Activated naive CD8-positive, alpha-beta T cell treated with anti-CD3 and anti-CD28 coated beads for 36 hours (primary cell): ENCODE results near the gene HOXD4. TPM values are rescaled to one million over a fixed set of nuclear protein-coding genes. Genes with fewer than 3 reads are reported as not detected.
A peak's percentile ranks its signal among the peaks of the same experiment; 100 is the strongest.

ENCODE experiments used
- DNase-seq: peaks from one replicate; pipeline ENCODE4 v3.0.0; 2021
- H3K27ac Mint-ChIP-seq: one replicate; pipeline ENCODE4 v1.8.0; 2022; ENCODE audit warnings: mild to moderate bottlenecking, moderate library complexity, mixed read lengths
- H3K27me3 Mint-ChIP-seq: one replicate; pipeline ENCODE4 v1.8.0; 2022; ENCODE audit warnings: mild to moderate bottlenecking, mixed read lengths
- H3K36me3 Mint-ChIP-seq: one replicate; pipeline ENCODE4 v1.8.0; 2021; ENCODE audit warnings: mild to moderate bottlenecking, mixed read lengths
- H3K4me1 Mint-ChIP-seq: one replicate; pipeline ENCODE4 v1.8.0; 2021; ENCODE audit warnings: mixed read lengths
- H3K4me3 Mint-ChIP-seq: one replicate; pipeline ENCODE4 v1.8.0; 2022; ENCODE audit warnings: mild to moderate bottlenecking, moderate library complexity, mixed read lengths
- H3K9me3 Mint-ChIP-seq: one replicate; pipeline ENCODE4 v1.8.0; 2022; ENCODE audit warnings: mixed read lengths
- total RNA-seq, 2 experiments: library from RNA; stranded (reverse); gene quantifications; one replicate each; pipeline ENCODE4 v1.2.3, GENCODE V29; 2021

HOXD4 gene
- total RNA-seq, 2 experiments from 2014 or later, result not detected

DNA sequence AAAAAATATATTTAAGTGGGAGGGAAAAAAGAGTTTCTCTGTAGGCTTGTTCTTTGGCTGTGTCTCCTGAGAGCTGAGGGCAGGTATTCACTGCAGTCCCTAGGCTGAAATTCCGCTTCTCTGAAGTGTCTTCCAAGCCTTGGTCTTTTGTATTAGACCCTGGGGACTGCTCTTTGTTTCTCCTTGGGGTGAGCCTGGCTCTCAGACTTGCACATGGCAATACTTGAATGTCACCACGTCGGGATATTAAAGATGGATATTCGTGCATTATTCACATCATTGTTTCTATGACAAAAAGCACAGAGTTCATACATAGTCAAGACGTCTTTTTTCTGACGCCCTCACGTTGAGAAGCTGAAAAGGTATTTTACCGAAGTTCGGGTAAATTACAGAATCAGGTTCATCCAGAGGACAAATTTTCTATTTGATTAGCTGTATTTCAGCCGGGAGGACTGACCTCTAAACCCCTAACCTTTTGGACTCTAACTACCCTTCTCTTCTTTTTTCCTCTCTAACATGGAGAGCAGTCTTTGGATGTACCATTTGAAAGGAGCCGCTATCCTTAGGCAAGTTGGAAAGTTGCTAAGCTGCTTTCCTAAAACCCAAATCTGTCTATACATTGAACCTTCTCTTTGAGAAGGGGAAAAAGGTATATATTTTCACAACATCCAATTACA, 3.4 kb downstream of the HOXD4 start:
- Mint-ChIP-seq H3K27me3 (peaks cover 94% of the 10 kb centered on the region), H3K27ac (no peak overlapping the region), H3K4me1 (peaks cover 13% of the 10 kb centered on the region), H3K9me3 (no peaks in the 10 kb centered on the region), H3K4me3 (no peak overlapping the region), H3K36me3 (no peaks in the 10 kb centered on the region)
- DNase-seq, result no peak

DNA sequence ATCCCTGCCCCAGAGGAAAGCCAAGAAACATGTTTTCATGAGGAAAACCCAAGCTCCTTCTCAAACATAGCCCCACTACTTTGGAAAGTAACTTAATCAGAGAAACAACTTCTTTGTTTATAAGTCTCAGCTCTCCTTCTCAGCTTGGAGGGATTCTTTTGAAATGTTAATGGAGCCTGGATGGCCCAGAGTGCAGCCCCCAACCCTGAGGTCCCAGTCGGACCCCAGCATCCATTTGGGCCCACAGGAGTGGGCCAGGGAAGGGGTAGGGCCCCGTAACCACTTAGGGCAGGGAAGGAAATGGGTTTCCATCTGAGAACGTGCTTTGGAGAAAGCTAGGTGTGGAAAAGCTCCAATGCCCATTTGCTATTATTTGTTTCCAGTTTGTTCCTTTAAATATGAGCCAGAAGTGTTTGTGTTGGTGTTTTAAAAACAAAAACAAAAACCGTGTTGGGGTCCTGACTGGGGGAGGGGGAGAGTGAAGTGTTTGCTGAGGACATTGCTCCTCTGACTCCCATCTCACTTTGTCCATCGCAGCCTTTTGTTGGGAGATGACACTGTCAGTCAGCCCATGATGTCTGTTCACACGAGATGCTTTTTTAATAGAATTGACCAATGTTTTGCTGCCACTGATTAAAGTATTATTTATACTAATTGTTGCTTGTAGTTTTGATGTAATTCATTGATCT, 4.2 kb downstream of the HOXD4 start:
- no peaks in the 10 kb centered on the region for H3K36me3 Mint-ChIP-seq
- peaks cover 93% of the 10 kb centered on the region for H3K27me3 Mint-ChIP-seq
- DNase-seq, result no peak
- H3K27ac Mint-ChIP-seq, result no peak overlapping the region
- no peak overlapping the region for H3K4me3 Mint-ChIP-seq
- H3K4me1 Mint-ChIP-seq, result peaks cover 13% of the 10 kb centered on the region
- no peaks in the 10 kb centered on the region for H3K9me3 Mint-ChIP-seq

DNA sequence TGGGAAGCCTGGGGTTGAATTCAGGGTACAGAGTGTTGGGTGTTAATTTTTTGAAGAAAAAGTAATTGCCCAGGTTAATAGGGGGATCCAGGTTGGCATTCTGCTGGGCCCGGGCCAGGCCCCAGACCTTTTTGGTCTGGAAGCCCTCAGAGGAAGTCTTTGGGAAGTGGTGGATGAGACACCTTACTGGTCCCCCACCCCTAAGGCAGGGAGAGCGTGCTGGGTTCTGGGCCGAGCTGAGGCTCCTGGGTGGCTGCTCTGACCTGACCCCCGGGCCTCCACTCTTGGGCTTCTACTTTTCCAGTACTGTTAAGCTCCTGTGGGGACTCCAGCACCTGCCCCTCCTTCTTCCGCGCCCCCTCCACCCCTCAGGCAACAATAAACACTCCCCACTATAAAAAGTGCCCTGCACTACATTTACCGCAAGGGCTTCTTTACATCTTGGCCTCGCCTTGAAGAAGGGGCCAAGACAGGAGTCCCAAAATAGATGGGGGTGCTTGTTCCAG, 5.0 kb downstream of the HOXD4 start:
- Mint-ChIP-seq H3K27me3 (peaks cover 93% of the 10 kb centered on the region), H3K9me3 (no peaks in the 10 kb centered on the region), H3K27ac (no peak overlapping the region), H3K4me1 (peaks cover 17% of the 10 kb centered on the region), H3K36me3 (no peaks in the 10 kb centered on the region), H3K4me3 (no peak overlapping the region)
- no peak for DNase-seq

DNA sequence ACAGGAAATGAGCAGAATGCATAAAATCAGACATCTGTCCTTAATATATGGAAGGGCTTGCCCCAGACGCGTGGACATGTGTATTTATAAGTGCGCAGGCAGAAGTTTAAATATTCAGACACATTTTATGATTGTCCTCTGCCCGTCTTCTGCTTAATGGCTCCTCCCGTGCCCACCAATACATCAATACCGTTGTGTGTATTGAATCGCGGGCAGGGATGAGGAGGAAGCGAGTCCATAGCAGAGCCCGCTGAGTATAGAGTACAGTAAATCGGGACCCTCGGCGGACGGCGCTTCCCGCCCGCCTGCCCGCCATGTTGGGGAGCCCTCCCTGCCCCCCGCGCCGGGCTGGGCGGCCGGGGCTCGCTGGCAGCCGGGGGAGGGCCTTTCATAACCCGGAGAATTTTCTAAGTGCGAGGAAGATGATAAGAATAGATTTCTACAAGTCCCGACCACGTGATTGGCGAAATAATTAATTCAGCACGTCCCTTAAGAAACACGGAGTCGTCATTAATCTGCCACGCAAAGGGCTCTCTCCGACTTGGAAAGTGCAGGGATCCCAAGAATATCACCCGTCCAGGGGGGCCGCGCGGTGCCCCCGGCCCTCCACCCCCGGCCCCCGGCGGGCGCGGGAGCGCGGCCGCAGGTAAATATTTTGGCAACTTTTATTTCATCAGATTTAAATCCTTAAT, 5.6 kb downstream of the HOXD4 start, which contains the start of gene HOXD3:
Gene HOXD3, plus strand, starts transcription at position 501 of the 692 bp plus-strand sequence. CDS start 11,808 bp downstream, outside the sequence.
- no peak for DNase-seq
- H3K27me3 Mint-ChIP-seq, result peaks cover 93% of the 10 kb centered on the region
- H3K4me1 Mint-ChIP-seq, result peaks cover 17% of the 10 kb centered on the region
- H3K27ac Mint-ChIP-seq, result no peak within 1 kb of the TSS
- H3K36me3 Mint-ChIP-seq, result no peaks in the 10 kb centered on the region
- H3K9me3 Mint-ChIP-seq, result peaks cover 1% of the 10 kb centered on the region
- peak within 1 kb of the TSS; percentile 54 for H3K4me3 Mint-ChIP-seq

DNA sequence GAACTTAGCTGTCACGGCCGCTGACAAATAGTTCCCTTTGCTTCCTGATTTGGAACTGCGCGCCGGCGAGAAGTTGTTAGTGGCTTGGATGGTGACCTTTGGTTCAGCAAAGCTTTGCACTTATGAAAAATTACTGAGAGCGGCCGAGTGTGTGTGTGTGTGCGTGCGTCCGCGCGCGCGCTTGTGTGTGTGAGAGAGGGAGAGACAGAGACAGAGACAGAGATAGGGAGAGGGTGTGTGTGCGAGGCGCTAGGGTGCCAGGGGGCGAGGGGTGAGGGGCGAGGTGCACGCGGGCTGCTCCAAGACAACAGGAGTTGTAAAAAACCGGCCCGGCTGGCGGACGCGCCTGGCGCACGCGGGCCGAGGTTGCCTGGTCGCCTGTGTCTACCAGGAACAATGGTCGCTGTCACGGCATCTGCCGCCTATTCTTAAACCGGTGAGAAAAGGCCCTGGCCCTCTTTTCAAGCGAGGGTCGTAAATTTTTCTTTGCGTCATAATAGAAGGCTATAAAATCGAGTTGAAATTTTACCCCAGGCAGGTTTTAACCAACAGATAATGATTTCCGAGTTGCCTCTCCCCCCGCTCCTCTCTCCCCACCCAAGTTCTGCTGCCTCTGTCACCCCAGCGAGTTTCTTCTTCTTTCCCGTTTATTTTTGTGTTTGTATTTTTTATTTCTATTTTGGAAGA, 6.3 kb downstream of the HOXD4 start:
- peaks cover 1% of the 10 kb centered on the region for H3K9me3 Mint-ChIP-seq
- H3K27ac Mint-ChIP-seq, result no peak overlapping the region
- H3K4me1 Mint-ChIP-seq, result peaks cover 18% of the 10 kb centered on the region
- no peak for DNase-seq
- peak overlapping the region; percentile 54 for H3K4me3 Mint-ChIP-seq
- H3K27me3 Mint-ChIP-seq, result peaks cover 93% of the 10 kb centered on the region
- no peaks in the 10 kb centered on the region for H3K36me3 Mint-ChIP-seq

DNA sequence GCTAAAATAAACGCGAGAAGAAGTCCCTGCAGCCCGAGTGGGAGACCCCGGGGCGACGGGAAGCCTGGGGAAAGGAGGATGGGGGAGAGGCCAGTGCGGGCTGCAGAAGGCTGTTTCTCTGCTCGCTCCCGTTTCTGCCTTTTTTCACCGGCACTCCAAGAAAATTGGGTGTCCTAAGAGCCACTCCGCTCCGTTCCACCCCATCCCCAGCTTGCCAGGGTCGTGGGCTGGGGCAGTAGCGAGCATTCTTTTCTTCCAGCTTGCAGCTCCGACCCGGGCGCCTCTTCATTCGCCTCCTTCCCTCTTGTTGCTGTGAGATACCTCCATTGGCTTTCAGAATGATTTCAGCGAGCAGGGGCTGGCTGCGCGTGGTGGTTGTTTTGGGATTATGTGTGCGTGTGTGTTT, 6.8 kb downstream of the HOXD4 start:
- Mint-ChIP-seq H3K4me3 (peak overlapping the region; percentile 18), H3K27ac (no peak overlapping the region), H3K36me3 (no peaks in the 10 kb centered on the region)

DNA sequence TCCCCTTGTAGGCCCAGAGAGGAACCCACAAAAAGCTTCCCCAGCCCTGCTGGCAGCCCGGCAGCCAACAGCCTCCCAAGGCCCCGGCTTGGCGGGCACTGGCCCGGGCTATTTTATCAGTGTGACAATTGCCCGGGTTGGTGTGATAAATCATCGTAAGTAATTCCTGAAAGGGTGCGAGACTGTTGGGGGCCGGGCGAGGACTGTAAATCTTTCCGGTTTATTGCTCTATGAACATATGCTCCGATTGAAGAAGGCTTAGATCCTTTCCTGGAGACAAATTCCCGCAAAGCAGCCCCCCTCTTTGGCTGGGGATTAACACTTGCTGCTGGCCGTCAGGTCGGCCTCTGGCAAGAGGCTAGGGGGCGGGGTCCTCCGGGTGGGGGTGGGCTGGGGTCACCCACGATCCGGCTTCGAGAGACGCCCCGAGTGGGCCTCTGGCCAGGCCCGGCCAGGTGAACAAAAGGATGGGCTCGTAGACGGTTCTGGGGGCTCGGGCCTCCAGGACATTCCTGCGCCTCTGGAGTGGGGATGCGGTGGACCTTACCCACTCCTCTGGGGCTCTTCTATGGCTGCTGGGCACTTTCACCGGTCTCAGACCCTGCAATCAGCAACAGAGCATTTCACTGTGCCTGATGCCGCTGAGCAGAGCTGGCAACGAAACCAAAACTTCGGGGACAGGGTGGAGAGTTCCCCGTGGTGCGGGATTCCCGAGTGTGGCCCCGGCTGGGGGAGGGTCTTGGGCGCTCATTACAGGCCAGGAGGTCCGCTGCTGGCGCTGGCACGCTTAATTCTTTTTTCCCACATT, 7.7 kb downstream of the HOXD4 start:
- Mint-ChIP-seq H3K27ac (no peak overlapping the region), H3K36me3 (no peaks in the 10 kb centered on the region), H3K4me1 (peaks cover 18% of the 10 kb centered on the region), H3K9me3 (peaks cover 9% of the 10 kb centered on the region), H3K4me3 (no peak overlapping the region), H3K27me3 (peaks cover 95% of the 10 kb centered on the region)
- DNase-seq, result no peak

More for the DNA sequence above, 6.8 kb downstream of the HOXD4 start:
- DNase-seq, result no peak
- Mint-ChIP-seq H3K27me3 (peaks cover 94% of the 10 kb centered on the region), H3K9me3 (peaks cover 3% of the 10 kb centered on the region), H3K4me1 (peaks cover 18% of the 10 kb centered on the region)

DNA sequence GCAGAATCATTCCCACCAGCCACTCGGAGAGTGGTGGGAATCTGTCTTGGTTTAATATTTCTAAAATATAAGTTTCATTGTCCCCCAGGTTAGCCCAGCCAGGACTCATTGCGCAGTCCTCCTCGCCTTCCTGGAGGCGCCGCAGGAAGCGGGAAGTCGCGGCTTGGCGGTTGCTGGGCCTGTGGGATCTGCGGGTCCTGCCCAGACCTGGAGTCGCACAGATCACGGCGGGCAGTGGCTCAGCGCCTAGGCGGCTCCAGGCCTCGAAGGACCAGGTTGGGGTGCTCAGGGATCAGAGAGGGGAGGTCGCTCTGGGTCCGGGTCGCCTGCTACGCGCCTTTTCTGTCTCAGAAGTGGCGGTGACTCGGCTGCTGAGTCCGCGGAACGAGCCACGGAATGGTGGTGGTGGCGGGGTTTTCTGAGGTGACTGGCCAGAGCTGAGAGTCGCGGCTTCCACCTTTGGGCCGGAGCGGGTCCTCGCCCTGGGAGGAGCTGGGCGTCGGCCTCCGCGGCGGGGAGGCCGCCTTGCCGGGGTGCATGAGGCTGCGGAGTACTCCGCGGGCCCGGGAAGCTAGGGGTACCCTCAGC, 8.4 kb downstream of the HOXD4 start:
- H3K9me3 Mint-ChIP-seq, result peaks cover 12% of the 10 kb centered on the region
- no peaks in the 10 kb centered on the region for H3K36me3 Mint-ChIP-seq
- no peak overlapping the region for H3K27ac Mint-ChIP-seq
- no peak overlapping the region for H3K4me3 Mint-ChIP-seq
- H3K4me1 Mint-ChIP-seq, result peaks cover 22% of the 10 kb centered on the region
- no peak for DNase-seq
- peaks cover 95% of the 10 kb centered on the region for H3K27me3 Mint-ChIP-seq

DNA sequence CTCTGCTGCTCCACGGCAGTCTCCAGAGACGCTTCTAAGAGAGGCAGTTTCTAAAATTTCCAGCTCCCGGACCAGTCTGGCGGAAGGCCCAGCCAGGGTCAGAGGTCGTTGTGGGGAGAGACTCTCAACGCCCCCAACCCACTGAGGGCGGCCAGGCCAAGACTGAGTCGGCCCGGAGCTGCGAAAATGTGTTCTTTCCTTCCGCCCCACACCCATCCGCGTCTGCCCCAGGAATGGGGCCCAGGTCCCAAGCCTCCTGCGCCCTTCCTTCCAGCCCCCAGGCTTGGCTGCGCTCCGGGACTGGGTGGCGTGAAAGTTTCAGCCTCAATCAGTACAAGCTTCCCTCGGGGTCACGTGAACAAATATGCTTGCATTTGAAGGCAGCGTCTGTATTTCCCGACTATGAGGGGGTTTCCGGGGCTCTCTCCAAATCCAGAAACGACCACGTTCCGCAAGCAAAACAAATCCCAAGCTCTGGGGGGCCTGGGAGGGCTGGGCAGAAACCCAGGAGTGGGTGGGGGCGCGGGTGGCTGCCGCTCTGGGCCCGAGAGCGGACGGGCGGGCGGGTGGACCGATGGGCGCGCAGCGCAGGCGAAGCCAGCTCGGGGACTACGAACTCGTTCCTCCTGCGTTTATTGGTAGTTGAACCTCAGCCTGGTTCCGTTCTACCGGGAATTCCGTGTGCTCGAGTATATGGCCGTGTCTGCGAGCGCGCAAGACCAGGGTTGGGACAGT, 9.1 kb downstream of the HOXD4 start:
- Mint-ChIP-seq H3K9me3 (peaks cover 12% of the 10 kb centered on the region), H3K4me3 (no peak overlapping the region), H3K4me1 (peaks cover 22% of the 10 kb centered on the region), H3K27ac (no peak overlapping the region), H3K36me3 (no peaks in the 10 kb centered on the region), H3K27me3 (peaks cover 95% of the 10 kb centered on the region)
- DNase-seq, result no peak

DNA sequence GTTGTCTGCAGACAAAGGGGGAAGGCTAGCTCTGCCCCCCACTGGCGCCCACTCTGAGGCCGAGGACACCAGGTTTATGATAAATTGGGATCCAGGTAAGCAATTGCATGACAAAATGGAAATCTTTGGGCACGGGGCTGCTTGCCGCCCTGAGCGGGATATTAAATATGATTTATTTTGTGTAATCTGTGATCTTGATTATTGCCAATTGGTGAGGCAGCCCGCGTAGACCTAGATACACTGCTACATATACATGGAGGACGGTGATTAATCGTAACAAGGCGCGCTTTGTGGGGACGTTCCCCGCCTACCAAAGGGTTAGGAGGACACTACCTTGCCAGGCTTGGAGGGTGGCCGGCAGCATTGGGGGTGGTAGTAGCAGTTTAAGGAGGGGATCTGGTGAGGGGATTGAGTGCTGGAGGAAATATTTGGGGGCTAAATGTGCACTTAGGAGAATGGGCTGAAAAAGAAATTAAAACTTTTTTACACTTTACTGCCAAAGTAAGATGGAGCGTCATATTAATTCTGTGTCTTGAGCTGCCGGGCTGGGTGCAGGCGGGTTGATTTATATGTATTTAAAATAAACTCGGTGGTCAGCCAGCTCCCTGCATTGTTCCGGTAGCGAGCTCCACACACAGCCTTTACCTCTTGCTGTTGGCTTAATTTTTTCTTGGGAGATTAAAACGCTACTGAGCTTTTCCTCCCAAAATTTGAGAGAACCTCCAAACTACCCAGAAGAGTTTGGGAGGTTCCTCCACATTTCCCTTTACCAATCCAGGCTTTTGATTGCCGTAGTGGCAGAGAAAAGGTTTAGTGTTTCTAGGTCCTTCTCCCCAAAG, 9.9 kb downstream of the HOXD4 start:
- Mint-ChIP-seq H3K27me3 (peaks cover 95% of the 10 kb centered on the region), H3K4me1 (peaks cover 22% of the 10 kb centered on the region), H3K4me3 (no peak overlapping the region), H3K9me3 (peaks cover 12% of the 10 kb centered on the region), H3K27ac (no peak overlapping the region), H3K36me3 (no peaks in the 10 kb centered on the region)
- no peak for DNase-seq

DNA sequence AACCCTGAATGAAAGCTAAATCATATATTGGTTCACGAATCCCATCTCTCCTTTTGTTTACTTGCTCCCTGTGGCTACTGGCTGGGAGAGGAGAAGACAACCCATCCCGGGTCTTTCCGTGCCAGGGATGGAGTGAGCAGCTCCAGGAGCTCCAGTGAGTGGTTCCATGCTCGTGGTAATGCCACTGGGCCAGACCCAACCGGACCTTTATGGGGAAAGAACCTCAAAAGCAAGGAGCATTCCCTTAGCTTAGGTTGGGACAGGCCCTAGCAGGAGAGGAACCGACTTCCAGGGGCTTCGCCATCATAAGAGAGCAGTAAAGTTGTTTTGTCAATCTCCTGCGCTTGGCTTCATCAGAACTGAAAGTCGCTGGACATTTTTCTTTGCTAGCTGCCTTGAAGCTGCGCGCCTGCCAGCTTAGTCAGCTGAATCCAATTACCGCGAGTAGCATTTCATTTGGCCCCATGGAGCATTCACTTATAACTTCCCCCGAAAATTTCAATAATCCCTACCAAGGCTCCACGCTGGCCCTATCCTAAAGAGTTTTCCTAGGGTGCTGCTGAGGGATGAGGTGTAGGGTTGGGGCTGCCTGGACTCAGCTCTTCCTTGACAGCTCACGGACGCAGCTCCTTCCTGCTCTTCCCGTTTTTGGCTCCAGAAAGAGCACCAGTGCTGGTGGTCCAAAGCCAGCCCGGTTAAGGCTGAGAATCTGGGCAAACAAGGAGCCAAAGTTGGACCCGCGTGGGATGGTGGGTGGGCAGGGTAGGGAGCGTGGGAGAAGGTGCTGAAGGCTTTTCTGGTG, 10.7 kb downstream of the HOXD4 start:
- peaks cover 22% of the 10 kb centered on the region for H3K4me1 Mint-ChIP-seq
- no peak for DNase-seq
- no peak overlapping the region for H3K27ac Mint-ChIP-seq
- no peak overlapping the region for H3K4me3 Mint-ChIP-seq
- peaks cover 12% of the 10 kb centered on the region for H3K9me3 Mint-ChIP-seq
- peaks cover 95% of the 10 kb centered on the region for H3K27me3 Mint-ChIP-seq
- H3K36me3 Mint-ChIP-seq, result no peaks in the 10 kb centered on the region
